Measurements from ENCODE around the gene TOR2A.

Gene TOR2A

DNA sequence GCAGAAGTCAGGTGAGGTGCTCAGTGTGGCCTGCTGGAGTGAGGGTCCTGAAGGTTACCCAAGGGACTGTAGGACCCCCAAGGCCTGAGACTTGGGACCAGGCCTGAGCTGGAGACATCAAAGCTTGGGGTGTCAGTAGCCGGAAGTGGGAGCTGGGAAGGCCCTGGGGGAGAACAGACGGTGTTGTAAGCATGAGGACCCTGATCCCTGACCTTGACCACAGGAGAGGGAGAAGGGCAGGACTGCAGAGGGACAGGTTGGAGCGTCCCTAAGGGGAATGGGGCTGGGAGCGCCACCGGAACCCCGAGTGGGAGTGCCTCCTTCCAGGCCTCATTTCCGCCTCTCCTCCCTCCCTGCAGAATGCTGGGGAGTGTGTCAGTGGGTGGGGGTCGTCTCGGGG lies 18.7 kb downstream of the TOR2A start:
- DNase-seq: no peak

DNA sequence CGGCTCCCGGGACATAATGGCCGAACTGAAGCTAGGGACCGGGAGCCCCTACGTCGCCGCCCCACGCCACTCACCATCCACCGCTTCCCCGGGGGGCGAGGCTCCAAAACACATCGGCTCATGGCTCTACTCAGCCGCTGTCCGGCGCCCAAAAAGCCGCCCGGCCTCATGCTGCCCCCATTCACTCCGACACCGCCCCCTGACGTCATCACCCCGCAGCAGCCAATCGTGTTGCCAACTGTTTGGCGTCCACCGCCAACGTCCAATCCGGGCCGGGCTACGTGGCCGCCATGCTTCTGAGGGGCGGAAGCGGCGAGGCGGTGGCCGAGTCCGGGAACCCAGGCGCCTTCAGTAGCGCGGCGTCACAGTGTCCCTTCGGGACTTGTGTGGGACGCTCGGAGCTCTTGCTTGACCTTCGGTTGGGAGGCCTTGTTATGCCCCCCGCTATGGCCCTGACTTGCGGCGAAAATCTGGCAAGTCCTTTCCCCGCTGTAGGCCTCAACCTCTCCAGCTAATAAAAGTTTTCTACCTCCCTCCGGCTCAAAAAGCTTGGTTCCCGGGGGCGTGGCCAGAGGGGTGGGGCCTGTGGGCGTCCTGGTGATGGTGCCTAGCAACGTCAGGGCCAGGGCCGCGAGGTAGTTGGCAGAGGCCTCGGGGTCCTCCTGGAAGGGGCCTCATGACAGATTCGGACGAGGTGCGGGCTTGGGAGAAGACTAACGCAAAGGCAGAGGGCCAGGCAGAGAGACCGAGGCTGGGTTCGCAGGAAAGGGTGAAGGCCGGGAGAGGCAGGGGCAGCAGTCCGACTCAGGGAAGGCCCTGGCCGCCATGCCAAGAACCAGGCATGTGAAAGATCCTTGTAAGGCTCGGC lies 19.4 kb downstream of the TOR2A start, which contains the start of the genes PTRH1 and TTC16:
TSS of gene PTRH1 (minus strand) at position 194 of the 868 bp plus-strand sequence. CDS start at position 170, 24 bp downstream.
TSS of gene TTC16 (plus strand) at position 610 of the 868 bp plus-strand sequence. CDS start at position 677, 67 bp downstream.
- DNase-seq: peak; percentile 98

DNA sequence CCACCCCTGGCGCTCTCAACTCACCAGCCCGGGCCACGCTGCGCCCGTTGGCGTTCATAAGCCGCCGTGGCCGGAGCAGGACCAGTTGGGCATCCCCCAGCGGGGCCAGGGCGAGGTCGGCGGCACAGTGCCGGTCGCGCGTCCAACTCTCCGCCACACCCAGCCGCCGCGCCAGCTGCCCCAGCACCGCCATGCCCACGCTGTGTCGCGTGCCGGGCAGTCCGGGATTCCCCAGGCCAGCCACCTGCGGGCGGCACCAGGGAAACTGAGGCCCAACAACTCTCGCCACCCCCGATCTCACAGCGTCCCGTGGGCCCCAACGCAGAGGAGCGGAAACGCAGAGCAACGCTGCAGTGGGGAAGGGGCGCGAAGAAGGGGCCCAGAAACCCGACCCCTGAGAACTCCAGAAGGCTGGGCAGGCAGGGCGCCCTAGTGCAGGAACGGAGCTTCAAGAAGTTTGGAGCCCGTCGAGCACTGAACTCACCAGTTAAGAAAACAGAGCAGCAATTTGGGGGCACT lies 20.1 kb downstream of the TOR2A start:
- no peak for DNase-seq

DNA sequence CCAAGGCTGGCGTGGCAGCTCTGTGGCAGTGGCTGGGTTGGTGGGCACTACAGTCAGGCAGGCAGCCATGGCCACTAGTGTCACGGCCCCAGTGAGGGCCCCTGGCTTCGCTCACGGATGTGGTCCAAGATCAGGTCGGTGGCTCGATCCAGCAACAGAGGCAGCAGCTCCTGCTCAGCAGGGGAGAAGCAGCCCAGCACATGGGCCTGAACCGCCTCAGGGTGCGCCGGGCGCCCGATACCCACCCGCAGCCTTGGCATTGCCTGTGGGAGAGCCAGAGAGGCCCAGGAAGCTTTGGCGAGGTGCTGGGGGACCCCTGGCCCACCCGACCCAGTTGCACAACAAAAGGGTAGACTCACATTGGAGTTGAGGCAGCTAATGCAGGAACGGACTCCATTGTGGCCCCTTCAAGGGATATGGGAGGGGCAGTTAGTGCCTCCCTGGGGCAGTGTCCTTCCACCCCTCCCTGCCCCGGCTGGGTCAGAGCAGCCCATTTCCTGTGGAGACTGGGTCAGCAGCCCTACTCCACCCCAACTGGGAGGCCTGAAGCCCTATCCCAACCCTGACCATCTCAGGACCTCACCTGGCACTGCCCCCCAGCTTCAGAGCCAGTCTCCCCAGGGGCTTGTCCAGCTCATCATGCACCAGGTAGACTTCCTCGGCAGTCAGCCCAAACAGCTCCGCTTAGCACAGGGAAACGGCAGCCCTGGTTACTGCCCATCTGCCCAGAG lies 20.9 kb downstream of the TOR2A start:
- no peak for DNase-seq

DNA sequence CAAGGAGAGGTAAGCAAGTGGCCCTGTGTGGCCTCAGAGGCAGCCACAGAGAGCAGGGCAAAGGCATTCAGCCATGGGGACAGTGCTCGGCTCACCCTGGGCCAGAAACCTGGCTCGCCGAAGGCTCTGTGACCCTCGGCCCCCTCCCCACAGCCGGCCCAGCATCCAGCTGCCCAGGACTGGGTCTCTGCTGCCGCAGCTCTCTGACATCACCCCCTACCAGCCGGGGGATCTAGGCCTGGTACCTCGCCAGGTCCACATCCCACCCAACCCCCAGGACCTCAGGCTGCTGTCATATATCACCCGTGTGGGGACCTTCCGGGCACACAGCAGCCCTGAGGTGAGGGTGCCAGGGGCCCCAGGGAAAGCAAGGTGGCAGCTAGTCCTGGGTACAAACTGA lies 22.2 kb downstream of the TOR2A start:
- DNase-seq: no peak

DNA sequence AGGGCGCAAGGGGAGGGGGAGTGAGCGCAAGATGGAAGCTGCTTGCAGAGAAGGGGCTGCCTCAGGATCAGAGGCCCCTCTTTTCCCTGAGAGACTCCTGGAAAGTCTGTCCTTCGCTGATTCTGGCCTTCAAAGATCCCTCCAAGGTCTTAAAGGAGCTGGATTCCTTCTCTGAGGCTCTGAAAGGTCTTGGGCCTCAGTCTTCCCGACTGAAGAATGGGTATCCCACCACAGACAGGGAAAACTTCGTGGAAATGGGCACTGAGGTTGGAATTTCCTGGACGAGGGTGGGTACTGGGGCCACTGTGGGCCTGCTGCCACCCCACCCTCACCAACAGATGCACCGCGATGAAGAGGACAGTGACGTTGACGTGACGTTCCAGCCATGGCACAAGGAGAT lies 22.7 kb downstream of the TOR2A start:
- DNase-seq: no peak

DNA sequence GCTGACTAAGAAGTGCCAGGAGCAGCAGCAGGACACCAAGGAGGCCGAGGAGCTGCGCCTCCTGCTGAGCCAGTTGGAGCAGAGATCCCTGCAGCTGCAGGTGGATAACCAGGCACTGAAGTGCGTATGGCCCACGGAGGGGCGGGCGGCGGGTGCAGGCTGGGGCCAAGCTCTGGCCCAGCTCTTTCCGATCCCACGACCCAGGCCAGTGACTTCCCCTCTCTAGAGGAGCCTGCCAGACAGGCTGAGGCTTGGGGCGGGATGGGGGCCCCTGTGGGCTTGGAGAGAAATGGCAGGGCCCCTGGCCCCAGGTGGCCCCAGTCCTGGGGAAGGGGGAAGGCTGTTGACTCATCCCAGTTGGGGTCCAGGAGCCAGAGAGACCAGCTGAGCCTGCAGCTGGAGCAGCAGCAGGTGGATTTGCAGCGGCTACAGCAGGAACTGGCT lies 23.2 kb downstream of the TOR2A start:
- DNase-seq: no peak

DNA sequence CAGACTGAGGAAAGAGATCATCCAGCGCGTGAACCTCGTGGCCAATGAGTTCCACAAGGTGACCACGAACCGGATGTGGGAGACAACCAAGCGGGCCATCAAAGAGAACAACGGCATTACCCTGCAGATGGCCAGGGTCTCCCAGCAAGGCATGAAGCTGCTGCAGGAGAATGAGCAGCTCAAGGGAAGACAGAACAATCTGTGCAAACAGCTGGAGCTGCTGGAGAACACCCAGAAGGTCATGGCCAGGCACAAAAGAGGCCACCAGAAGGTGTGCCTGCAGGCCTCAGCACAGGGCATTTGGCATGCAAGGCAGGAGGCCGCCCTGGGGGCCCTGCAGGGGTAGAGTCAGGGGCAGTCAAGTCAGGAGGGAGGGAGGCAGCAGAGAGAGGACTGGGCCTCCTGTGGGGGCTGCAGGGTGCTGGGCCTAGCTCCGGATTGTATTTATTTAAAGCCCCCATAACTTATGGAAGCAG lies 23.8 kb downstream of the TOR2A start:
- no peak for DNase-seq

DNA sequence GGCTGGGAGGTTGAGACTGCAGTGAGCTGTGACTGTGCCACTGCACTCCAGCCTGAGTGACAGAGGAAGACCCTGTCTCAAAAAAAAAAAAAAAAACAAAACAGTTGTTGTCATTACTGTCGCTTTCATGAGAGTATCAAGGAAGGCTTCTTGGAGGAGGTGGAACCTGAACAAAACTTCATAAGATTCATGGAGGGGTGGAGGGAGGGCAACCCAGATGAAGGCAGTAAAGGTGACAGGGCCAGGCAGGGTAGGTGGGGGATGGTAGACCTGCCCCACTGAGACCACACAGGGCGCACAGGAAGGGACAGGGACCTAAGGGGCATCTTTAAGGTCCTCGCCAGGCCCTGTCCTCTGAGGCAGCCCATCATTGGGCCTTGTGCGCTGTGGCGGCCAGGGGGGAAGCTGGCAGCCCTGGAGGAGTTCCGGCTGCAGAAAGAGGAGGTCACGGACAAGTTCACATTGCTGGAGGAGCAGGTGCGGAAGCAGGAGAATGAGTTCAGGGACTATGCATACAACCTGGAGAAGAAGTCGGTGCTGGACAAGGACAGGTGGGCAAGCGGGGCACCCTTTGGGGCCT lies 24.8 kb downstream of the TOR2A start:
- no peak for DNase-seq

DNA sequence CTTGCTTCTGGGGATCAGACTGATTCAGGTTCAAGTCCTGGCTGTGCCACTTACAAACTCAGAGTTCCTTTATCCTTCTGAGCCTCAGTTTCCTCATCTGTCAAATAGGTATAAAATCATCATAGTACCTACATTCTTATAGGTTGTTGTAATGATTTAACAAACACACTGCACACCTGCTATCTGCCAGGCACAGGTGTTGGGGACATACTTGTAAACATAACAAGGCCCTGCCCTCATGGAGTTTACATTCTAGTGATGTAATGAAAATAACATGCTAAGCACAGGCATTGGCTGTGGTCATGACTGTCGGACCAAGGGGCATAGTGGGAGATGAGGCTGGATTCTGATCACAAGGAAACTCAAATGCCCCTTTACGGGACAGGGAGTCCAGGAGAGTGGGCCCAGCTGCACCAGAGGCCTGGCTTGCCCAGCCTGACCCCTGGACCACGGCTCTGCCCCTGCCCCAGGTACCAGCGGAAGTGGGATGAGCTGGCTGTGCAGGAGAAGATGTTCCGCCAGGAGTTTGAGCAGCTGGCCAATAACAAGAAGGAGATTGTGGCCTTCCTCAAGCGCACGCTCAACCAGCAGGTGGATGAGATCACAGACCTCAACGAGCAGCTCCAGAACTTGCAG lies 26.0 kb downstream of the TOR2A start:
- DNase-seq: no peak

DNA sequence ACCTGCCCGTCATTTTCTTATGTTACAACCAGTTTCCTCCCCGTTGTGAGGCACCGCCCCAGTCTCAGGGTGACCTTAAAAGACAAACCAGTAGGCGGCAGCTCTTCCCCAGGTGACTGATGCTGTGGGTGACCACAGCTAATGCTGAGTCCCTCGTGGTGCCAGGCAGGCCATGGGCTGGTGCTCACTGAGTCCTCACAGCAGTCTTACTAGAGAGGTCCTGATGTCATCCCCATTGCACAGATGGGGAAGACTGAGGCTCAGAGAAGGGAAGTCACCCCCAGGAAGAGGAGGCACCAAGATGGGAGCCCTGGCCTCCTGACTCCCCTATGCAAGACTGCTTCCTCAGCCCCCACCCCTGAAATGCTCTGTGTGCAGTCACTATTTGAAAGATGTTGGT lies 27.3 kb downstream of the TOR2A start:
- DNase-seq: no peak

DNA sequence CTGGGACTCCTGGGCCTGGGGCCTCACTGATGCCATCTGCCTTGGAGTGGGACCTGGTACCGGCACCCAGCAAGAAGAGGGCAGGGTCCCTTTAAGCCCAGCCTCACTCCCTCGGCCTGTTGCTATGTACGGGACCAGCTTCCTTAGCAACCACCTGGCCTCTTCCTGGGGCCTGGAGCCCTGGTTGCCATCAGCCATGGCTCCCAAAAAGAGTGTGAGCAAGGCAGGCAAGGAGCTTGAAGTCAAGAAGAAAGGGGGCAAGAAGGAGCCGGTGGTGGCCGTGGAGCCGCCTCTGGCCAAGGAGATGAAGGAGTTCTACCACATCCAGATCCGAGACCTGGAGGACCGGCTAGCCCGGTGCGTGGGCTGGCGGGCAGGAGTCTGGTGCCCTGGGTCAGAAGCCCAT lies 28.3 kb downstream of the TOR2A start, which contains the start of gene CFAP157:
TSS of gene CFAP157 (plus strand) at position 153 of the 406 bp plus-strand sequence. CDS start at position 197, 44 bp downstream.
- no peak for DNase-seq

DNA sequence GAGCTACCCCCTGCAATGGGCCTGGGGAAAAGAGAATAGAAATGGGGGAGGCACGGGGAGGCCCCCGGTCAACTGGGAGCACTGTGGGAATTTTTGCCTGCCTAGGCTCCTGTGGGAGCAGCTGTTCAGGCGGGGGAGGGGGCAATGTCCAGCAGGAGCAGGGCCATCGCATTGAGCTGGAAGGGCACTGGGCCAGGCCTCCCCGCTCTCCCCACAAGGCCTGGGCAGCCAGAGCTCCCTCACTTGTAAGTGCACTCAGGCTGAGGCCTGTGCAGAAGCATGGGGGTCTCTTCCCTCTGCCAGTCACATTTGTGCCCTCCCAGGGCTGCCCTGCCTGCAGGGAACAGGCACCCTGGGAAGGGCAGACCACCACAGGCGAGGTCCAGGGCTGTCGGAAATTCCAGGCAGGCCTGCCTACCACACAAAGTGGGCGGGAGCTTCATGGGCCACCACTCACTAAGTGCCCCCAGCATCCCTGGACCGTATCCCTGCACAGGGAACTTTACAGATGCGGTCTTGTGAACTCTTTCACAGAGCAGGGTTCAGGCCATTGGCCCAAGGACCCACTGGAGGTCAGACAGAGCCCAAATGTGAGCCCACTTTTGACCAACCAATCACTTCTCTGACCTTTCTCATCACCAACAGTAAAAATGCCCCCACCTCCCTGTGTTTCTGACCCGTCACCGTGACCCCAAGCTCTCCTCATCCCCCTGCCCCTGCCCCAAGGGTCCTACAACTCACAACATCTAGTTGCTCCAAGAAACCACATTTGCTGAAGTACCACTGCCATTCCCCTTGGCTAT lies 29.3 kb downstream of the TOR2A start:
- no peak for DNase-seq

DNA sequence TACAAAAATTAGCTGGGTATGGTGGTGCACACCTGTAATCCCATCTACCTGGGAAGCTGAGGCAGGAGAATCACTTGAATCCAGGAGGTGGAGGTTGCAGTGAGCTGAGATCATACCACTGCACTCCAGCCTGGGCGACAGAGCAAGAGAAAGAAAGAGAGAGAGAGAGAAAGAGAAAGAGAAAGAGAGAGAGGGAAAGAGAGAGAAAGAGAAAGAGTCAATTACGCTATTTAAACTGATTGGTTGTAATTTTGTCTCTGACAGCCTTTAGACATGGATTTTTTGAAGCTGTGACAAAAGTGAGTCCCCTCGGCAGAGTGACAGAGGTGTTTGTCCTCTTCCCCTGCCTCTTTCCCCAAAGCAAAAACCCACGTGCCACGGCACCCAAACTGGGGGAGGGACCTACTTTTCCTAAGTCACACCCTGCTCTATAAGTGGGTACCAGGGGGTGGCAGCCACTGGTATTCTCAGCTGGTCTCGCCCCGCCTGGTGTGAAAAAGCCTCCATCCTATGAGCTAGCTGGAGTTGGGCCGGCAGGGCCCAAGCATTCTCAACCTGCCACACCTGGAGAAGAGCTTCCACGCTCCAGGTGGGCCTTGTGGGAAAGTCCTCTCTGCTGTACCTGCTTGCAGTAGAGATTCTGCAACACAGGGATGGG lies 31.7 kb downstream of the TOR2A start:
- DNase-seq: no peak

DNA sequence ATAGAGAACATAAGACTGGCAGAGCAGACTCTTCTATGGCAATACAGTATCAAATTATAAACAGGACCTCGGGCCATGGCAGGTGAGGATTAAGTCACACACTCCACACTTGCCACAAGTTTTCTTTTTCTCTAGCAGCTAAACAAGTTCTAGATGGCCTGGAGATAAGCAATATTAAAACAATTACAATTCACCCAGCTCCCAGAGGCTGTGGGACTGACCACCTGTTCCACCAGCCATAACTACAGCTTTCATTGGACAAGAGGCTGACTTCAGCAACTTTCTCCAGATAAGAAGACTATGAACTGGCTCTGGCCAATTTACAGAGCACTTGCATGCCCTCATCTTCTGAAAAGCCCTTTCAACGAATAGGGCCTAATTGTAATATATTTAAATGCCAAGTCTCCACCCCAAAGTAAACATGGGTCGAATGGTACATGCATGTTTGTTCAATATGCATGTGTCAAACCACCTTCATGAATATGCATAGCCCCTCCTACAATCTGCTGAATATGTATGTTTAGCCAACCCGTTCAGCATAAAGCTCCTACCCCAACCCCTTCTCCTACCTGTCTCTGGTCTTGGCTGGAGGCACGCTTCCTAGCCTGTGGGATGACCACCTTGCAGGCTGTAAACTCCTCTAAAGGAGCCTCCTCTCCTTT lies 34.4 kb downstream of the TOR2A start:
- no peak for DNase-seq

DNA sequence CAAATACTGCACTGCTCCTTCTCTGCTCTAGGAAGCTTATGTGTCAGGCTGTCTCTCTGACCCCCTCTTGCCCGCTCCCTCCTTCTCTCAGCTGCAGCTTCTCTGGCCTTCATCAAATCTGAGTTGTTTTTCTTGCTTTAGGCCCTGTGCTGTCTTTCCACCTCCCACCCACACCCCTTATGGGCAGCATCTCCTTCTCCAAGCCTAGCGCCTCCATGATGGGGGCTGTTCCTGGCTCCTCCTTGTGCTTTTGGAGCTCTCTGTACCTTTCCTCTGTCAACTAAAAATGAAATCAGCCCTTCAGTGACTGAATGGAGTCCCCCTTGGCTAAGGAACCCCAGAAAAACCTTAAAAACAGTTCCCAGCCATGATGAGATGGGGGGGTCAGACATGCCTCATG lies 35.0 kb downstream of the TOR2A start:
- no peak for DNase-seq

DNA sequence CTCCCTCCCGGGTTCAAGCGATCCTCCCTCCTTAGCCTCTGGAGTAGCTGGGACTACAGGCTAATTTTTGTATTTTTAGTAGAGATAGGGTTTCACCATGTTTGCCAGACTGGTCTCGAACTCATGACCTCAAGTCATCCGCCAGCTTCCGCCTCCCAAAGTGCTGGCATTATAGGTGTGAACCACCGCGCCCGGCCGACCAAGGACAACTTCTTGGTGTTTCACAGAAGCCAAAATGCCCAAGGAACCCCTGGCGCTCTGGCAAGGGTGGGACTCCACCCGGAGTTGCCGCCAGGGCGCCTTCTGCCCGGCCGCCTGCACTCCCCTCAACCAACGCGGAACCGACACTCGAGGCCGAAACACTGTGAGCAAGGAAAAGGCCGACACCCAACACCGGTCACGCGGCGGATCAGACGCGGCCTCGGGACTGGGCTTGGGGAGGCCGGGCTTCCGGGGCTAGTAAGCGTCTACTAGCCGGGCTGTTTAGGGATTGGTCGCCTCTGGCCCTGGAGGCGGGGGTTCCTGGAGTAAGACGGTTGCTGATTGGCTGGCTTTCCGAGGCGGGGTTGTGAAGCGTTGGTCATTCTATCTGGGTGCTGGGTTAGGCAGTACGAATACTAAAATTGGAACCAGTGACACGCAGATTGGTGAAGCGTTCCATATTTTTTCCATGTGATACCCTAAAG lies 36.0 kb downstream of the TOR2A start:
- peak; percentile 95 for DNase-seq

DNA sequence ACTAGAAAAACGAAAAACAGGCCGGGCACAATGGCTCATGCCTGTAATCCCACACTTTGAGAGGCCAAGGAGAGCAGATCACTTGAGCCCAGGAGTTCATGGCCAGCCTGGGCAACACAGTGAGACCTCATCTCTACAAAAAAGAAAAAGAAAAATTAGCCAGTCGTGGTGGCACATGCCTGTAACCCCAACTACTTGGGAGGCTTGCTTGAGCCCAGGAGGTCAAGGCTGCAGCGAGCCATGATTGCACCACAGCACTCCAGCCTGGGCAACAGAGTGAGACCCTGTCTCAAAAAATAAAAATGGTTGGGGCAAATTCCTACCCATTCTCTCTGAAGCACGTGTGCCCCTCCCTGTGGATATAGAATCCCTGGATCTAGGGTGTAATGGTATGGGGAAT lies 36.7 kb downstream of the TOR2A start:
- DNase-seq: no peak

DNA sequence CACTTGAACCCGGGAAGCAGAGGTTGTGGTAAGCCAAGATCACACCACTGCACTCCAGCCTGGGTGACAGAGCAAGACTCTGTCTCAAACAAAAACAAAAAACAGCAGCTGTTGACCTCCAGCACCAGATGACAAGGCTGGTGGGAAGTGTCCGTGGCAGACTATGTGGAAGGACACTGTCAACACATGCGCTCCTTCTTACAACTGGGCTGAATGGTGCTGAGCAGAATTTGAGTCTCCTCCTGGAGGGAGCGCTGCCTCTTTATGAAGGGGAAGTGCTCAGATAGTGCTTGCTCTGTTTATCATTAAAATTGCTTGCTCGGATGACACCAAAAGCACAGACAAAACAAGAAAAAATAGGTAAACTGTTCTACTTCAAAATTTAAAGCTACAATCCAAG lies 37.5 kb downstream of the TOR2A start:
- DNase-seq: no peak
